Esophagus muscularis mucosa (tissue), 4 donors: ENCODE data around the gene TMEM258. TPM values are rescaled to one million over a fixed set of nuclear protein-coding genes. Genes with fewer than 3 reads are reported as not detected.

Experiments used
- DNase-seq: peaks from one replicate; pipeline ENCODE4 v3.0.0-alpha.2; 2017; ENCODE audit errors: extremely low spot score
- H3K27ac ChIP-seq, 4 donors: fragments of 200-600 bp; sonication (generic); replicated peaks in 1 of 4; 1 replicate in 3 of 4; 2 replicates in 1 of 4; pipeline ENCODE4 v1.5.1; 2016 to 2019; ENCODE audit warnings: mild to moderate bottlenecking in 1 of 4
- H3K27me3 ChIP-seq, 4 donors: fragments of 200-600 bp; sonication (generic); one replicate each; pipeline versions ENCODE4 v1.5.1 to v1.6.0; 2016 to 2019
- H3K36me3 ChIP-seq, 4 donors: fragments of 200-600 bp; sonication (generic); one replicate each; pipeline ENCODE4 v1.5.1; 2016 to 2019
- H3K4me1 ChIP-seq, 4 donors: fragments of 200-600 bp; sonication (generic); one replicate each; pipeline ENCODE4 v1.5.1; 2016 to 2019
- H3K4me3 ChIP-seq, 4 donors: fragments of 200-600 bp; sonication (generic); 1 replicate in 2 of 4; 2 replicates in 2 of 4; pipeline ENCODE4 v1.5.1; 2016 to 2019; ENCODE audit warnings: mild to moderate bottlenecking in 4 of 4, moderate library complexity in 1 of 4
- H3K9me3 ChIP-seq, 4 donors: fragments of 200-600 bp; sonication (generic); 1 replicate in 3 of 4; 2 replicates in 1 of 4; pipeline ENCODE4 v1.5.1; 2016 to 2019
- EP300 ChIP-seq: sonication (generic); formaldehyde crosslinking; IDR thresholded peaks from one replicate; pipeline ENCODE4 v1.6.1; 2017; ENCODE audit warnings: antibody characterized with exemption
- POLR2A ChIP-seq: fragments of 450-650 bp; IDR thresholded peaks from one replicate; pipeline ENCODE4 v1.6.1; 2017; ENCODE audit warnings: antibody characterized with exemption, moderate library complexity, mild to moderate bottlenecking, low read depth
- POLR2AphosphoS5 ChIP-seq, 2 donors: sonication (generic); formaldehyde crosslinking; IDR thresholded peaks; one replicate each; pipeline ENCODE4 v1.6.1; 2017; ENCODE audit warnings: antibody characterized with exemption in 2 of 2
- WGBS: methylation state at CpG from one replicate; pipeline ENCODE4 v1.1.5; 2018; 5-methylcytosine and 5-hydroxymethylcytosine counted together
- intact Hi-C: fragments of 100-400 bp; cut with DNase I; formaldehyde crosslinking; loops from one replicate; pipeline ENCODE4 v1.15.1; 2023
- total RNA-seq, 4 donors: library from RNA; depleted of rRNA; stranded (reverse); fragments of >200 nt; gene quantifications; one replicate each; pipeline versions ENCODE4 v1.1.0 to v1.2.1, GENCODE V29; 2016
- TF ChIP-seq, protein P1 (sequence below), 3 experiments: fragments of 200-600 bp in 2 of 3; fragments of 450-650 bp in 1 of 3; sonication (generic) in 2 of 3; IDR thresholded peaks; one replicate each; pipeline ENCODE4 v1.5.1; 2017 to 2019; ENCODE audit warnings: antibody characterized with exemption in 3 of 3, mild to moderate bottlenecking in 2 of 3, moderate library complexity in 1 of 3

Gene TMEM258
- total RNA-seq, 4 donors from 2014 or later, result 34.5 to 48.2 (median 43.8) TPM

- Histone ChIP-seq H3K27ac (peak overlapping the region; percentile 77 to 91 (median 86)), H3K36me3 (no peaks in the 10 kb centered on the region), H3K9me3 (no peaks in the 10 kb centered on the region), H3K4me3 (peak overlapping the region; percentile 59 to 68 (median 62)), H3K4me1 (peaks cover 18 to 55% (median 52%) of the 10 kb centered on the region in 4 donors), H3K27me3 (no peaks in the 10 kb centered on the region)
- intact Hi-C loops, result no loop called here
- 22% methylated on average over 19 of the region's 23 CpGs for WGBS
- TF ChIP-seq EP300 (no peak), POLR2A (no peak), POLR2AphosphoS5 (IDR thresholded peaks at IDR 0.05) (no peak)
- TF ChIP-seq, protein P1, sequence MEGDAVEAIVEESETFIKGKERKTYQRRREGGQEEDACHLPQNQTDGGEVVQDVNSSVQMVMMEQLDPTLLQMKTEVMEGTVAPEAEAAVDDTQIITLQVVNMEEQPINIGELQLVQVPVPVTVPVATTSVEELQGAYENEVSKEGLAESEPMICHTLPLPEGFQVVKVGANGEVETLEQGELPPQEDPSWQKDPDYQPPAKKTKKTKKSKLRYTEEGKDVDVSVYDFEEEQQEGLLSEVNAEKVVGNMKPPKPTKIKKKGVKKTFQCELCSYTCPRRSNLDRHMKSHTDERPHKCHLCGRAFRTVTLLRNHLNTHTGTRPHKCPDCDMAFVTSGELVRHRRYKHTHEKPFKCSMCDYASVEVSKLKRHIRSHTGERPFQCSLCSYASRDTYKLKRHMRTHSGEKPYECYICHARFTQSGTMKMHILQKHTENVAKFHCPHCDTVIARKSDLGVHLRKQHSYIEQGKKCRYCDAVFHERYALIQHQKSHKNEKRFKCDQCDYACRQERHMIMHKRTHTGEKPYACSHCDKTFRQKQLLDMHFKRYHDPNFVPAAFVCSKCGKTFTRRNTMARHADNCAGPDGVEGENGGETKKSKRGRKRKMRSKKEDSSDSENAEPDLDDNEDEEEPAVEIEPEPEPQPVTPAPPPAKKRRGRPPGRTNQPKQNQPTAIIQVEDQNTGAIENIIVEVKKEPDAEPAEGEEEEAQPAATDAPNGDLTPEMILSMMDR (IDR thresholded peaks at IDR 0.05), result no peak
- DNase-seq, result no peak
These were observed 34.7 kb upstream of the TMEM258 start for GRCh38 chr11:61826930-61827570.

DNA sequence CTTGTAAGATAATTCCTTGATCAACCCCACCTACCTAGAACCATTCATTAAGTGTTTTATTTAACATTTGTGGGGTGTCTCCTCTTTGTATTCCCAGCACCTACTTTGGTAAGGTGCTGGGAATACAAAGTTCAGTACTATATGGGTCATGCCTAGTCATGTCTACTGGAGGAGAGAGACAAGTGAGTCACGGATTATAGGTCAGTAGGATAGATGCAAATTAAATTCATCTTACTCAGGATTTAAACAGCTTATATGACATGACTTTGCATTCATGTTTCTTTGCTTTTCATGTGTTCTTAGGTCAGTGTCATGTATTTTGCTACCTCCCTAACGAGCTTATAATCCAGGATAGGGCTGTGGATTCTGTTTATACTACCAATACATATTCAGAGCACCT lies 27.8 kb upstream of the TMEM258 start:
- peaks cover 7 to 23% (median 17%) of the 10 kb centered on the region in 4 donors for H3K4me1 ChIP-seq
- intact Hi-C loops, result no loop called here
- H3K4me3 ChIP-seq, result no peak overlapping the region
- H3K9me3 ChIP-seq, result no peaks in the 10 kb centered on the region
- H3K36me3 ChIP-seq, result no peaks in the 10 kb centered on the region
- peaks cover 0 to 8% (median 0%) of the 10 kb centered on the region in 4 donors for H3K27me3 ChIP-seq
- no peak overlapping the region for H3K27ac ChIP-seq
- WGBS, result 88% methylated on average over 2 of the region's 2 CpGs
- no peak for DNase-seq
- TF ChIP-seq, protein P1 (IDR thresholded peaks at IDR 0.05), result no peak
- no peak for TF ChIP-seq POLR2AphosphoS5 (IDR thresholded peaks at IDR 0.05)
- no peak for TF ChIP-seq EP300
- TF ChIP-seq POLR2A, result no peak

DNA sequence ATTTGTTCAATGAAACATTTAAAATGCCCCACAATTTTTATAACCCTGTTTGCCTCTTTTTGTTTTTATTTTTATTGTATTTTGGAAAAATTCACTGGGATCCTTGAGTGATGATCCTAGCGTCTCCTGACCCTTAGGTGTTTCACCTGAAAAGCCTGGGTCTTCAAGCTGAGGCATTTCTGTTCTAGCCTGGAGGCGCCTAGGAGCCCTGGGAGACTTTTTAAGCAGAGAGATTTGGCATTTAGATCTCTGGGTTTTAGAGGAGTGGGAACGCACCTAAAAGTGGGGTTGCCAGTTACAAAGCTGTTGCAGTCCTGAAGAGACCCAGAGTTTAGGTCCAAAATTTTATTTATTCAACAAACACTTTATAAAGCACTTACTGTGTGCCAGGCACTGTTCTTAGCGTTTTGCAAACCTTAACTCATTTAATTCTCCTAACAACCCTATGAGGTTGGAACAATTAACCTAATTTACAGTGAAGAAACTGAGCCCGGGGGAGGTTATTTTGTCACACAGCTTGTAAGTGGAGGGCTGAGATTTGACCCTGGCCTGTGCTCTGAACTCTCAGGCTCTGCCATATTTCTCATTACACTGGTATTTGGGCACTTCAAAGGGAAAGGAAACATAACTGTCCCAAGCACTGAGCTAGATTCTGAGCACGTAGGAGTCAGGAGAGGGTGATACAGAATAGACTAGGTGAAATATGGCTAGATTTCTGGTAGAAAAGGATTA lies 25.2 kb upstream of the TMEM258 start:
- Histone ChIP-seq H3K36me3 (peaks cover 0 to 8% (median 2%) of the 10 kb centered on the region in 4 donors), H3K27me3 (peaks cover 0 to 13% (median 0%) of the 10 kb centered on the region in 4 donors), H3K27ac (peak overlapping the region; percentile 95 to 99 (median 97)), H3K9me3 (no peaks in the 10 kb centered on the region), H3K4me1 (peaks cover 11 to 29% (median 22%) of the 10 kb centered on the region in 4 donors), H3K4me3 (peak overlapping the region; percentile 71 to 88 (median 74))
- 79% methylated on average over 6 of the region's 6 CpGs for WGBS
- intact Hi-C loops, result no loop called here
- TF ChIP-seq, protein P1 (IDR thresholded peaks at IDR 0.05), result no peak
- TF ChIP-seq POLR2AphosphoS5 (IDR thresholded peaks at IDR 0.05) (no peak), EP300 (no peak), POLR2A (no peak)
- no peak for DNase-seq

DNA sequence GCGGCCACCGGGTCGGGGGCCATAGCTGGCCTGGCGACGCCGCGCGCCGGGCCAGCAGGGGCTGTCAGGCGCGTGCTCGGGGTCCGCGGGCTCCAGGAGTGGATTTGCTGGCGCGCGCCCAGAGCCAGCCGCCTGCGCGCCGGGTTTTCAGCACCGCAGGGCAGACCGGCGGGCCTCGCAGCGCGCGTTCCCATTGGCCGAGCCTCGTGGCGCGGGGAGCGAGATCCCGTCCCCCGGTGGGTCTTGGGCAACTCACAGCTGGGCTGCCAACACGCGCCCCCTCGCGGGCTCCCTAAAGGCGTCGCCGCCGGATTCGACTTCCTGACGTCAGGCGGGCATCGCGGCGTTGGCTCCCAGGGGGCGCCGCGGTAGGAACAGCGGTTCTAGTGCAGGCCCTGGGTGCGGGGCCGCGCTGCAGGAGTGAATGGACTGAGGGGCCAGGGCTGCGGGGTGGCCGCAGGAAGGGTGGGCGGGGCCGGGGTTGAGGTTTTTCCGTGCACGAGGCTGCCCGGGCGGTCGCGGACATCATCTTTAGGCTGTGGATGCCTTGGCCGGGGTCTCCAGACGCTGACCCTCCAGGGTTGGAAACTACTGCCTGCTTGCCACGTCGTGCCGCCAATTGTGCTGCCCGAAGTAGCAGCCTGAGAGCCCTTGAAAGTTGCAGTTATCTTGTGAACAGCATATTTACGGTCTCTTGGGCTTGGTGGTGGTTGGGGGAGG lies 24.5 kb upstream of the TMEM258 start, which contains the start of gene FADS1:
TSS of gene FADS1 (minus strand) at position 268 of the 720 bp plus-strand sequence. CDS start at position 194, 74 bp downstream.
- Histone ChIP-seq H3K27ac (peak within 1 kb of the TSS; percentile 95 to 99 (median 97)), H3K4me1 (peaks cover 11 to 29% (median 22%) of the 10 kb centered on the region in 4 donors), H3K27me3 (peaks cover 0 to 13% (median 0%) of the 10 kb centered on the region in 4 donors), H3K9me3 (no peaks in the 10 kb centered on the region), H3K36me3 (peaks cover 7 to 15% (median 9%) of the 10 kb centered on the region in 4 donors), H3K4me3 (peak within 1 kb of the TSS; percentile 71 to 88 (median 74))
- intact Hi-C loops, result no loop called here
- WGBS, result 0% methylated on average over 9 of the region's 73 CpGs
- peak; percentile 97 for DNase-seq
- TF ChIP-seq, protein P1 (IDR thresholded peaks at IDR 0.05), result peak; percentile 48 to 58 (median 50)
- TF ChIP-seq POLR2A, result no peak
- peak; percentile 81 to 84 for TF ChIP-seq POLR2AphosphoS5 (IDR thresholded peaks at IDR 0.05)
- TF ChIP-seq EP300, result no peak
